GM19328 (cell line): ENCODE results near the gene LRRC15.

Experiments
- ATAC-seq: cut with Tn5 transposase; IDR thresholded peaks from one replicate; pipeline ENCODE4 v1.9.1; 2021; ENCODE audit warnings: mild to moderate bottlenecking, moderate library complexity; ENCODE audit not compliant: unreplicated experiment

The LRRC15 gene

GRCh38 chr3:194305356-194306108, 64.0 kb downstream of the LRRC15 start:
- ATAC-seq, result no peak
